ENCODE results near the gene ANGPTL8.

The ANGPTL8 gene

DNA sequence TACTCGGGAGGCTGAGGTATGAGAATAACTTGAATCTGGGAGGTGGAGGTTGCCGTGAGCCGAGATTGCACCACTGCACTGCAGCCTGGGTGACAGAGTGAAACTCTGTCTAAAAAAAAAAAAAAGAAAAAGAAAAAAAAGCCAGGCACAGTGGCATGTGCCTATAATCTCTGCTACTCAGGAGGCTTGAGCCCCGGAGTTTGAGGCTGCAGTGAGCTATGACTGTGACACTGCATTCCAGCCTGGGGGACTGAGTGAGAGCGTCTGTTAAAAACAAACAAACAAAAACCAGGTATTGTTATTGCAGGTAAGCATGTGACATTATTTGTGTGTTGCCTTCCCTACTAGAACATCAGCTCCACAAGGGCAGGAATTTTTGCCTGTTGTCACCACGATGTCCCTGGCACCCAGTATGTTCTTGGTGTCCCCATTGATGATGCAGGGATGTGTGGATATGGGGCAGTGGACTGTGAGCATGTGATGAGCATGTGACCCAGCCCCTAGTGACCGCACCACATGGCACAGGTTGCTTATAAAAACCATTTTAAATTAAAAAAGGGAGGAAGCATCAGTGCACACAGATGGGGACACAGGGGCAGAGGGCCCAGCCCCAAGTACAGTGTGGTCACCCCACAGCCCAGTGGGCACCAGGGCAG, 40.5 kb upstream of the ANGPTL8 start:
- DNase-seq = no peak
- TF ChIP-seq POLR2A (IDR thresholded peaks at IDR 0.05; ENCODE audit: low read length) (no peak), GATA1 (IDR thresholded peaks at IDR 0.05; ENCODE audit: low read depth, low read length) (no peak)

DNA sequence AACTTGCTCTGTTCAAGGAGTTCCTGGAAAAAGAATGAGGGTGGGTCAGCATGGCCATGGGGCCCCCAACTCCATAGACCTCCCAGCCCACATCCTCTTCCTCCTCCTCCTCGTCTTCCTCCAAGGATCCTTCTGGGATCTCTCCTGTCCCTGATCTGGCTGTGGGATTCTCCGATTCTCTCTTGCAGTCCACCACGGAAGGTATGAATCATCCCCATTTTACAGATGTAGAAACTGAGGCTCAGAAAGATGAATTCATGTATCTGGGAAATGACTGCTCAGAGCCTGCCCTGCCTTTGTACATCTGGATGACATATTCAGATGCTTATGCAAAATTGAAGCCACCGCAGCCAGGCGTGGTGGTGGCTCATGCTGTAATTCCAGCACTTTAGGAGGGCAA, 39.9 kb upstream of the ANGPTL8 start:
- TF ChIP-seq POLR2A (IDR thresholded peaks at IDR 0.05; ENCODE audit: low read length) (no peak), GATA1 (IDR thresholded peaks at IDR 0.05; ENCODE audit: low read depth, low read length) (no peak)
- DNase-seq = no peak

DNA sequence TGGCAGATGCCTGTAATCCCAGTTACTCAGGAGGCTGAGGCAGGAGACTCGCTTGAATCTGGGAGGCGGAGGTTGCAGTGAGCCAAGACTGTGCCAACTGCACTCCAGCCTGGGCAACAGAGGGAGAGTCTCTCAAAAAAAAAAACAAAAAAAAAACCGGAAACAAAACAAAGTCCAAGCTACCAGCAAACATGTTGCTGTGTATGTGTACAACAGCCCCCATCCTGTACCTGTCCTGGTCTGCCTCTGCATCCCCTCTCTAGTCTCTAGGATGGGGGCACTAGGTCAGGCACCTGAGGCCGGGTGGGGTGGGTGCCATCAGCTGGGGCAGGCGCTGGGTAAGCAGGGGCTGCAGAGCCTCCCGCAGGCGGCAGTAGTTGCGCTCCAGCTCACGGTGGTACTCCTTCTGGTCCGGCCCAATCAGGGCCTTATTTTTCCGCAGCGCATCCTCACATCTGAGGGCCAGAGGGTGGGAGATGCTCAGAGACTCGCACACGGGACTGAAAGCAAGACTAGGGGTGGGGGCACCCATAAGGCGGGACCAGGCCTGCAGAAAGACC, 39.3 kb upstream of the ANGPTL8 start:
- no peak for TF ChIP-seq GATA1 (IDR thresholded peaks at IDR 0.05; ENCODE audit: low read depth, low read length)
- no peak for TF ChIP-seq POLR2A (IDR thresholded peaks at IDR 0.05; ENCODE audit: low read length)
- DNase-seq = no peak

DNA sequence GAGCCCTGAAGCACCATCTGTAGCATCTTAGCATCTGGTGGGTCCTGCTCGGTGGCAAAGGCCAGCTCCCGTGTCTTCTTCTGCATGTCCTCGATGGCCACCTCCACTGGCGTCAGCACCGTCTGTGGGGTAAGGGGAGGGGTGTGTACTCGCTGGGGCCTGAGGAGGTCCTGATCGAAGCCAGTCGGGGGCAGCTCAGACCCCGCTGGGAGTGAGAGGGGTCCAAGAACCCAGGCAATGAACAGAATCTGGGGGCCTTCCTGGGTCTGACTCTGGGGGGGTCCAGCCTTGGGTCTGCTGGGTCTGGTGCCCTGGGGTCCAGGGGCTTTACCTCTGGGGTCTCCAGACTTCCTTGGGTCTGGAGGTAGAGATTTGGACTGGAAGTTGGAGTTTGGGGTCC, 38.5 kb upstream of the ANGPTL8 start:
- TF ChIP-seq GATA1 (IDR thresholded peaks at IDR 0.05; ENCODE audit: low read depth, low read length) (no peak), POLR2A (IDR thresholded peaks at IDR 0.05; ENCODE audit: low read length) (no peak)
- no peak for DNase-seq

DNA sequence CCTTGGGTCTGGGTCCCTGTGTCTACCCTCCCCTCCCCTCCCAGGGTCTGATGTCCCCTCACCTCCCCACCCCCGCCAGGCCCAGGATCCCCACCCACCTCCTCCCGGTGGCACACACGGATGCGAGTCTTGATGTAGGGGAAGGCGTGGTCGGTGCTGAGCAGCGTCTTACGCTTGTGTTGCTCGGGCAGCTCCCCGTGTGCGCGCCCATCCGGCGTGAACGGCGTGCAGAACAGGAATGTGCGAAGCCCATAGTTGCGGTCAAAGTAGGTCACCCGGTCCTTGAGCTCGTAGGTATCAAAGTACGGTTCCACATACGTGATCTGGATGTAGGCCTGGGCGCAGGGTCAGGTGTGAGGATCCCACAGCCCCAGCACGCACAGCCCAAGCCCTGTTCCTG, 37.6 kb upstream of the ANGPTL8 start:
- DNase-seq = no peak
- TF ChIP-seq POLR2A (IDR thresholded peaks at IDR 0.05; ENCODE audit: low read length) = no peak
- no peak for TF ChIP-seq GATA1 (IDR thresholded peaks at IDR 0.05; ENCODE audit: low read depth, low read length)

DNA sequence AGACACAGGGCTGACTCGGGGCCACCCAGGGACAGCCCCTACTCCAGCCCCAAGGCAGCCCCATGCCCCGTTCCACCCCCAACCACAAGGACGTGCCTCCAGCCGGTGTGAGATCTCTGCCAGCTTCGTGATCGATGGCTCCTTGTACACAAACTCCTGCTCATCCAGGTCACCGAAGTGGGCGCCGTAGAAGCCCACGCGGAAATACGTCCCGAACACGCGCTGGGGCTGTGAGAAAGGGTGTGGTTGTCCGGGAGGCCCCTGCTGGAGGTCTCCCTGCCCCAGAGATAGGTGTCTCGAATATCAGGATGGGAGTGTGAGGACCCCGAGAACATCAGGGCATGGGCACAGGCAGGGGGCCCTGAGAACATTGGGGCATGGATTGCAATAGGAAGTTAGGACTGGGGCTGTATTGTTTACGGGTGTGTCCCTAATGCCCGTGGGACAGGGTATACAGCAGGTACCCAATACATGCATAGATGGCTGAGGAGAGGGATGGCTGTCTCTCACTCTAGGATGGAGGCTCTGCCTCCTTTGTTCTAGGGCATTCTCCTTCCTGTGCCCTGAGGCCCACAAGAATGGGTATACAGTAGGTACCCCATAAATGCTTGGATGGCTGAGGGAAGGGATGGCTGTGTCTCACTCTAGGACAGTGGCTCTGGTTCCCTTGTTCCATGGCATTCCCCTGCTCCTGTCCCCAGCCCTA, 36.8 kb upstream of the ANGPTL8 start:
- TF ChIP-seq GATA1 (IDR thresholded peaks at IDR 0.05; ENCODE audit: low read depth, low read length) = no peak
- no peak for TF ChIP-seq POLR2A (IDR thresholded peaks at IDR 0.05; ENCODE audit: low read length)
- no peak for DNase-seq

DNA sequence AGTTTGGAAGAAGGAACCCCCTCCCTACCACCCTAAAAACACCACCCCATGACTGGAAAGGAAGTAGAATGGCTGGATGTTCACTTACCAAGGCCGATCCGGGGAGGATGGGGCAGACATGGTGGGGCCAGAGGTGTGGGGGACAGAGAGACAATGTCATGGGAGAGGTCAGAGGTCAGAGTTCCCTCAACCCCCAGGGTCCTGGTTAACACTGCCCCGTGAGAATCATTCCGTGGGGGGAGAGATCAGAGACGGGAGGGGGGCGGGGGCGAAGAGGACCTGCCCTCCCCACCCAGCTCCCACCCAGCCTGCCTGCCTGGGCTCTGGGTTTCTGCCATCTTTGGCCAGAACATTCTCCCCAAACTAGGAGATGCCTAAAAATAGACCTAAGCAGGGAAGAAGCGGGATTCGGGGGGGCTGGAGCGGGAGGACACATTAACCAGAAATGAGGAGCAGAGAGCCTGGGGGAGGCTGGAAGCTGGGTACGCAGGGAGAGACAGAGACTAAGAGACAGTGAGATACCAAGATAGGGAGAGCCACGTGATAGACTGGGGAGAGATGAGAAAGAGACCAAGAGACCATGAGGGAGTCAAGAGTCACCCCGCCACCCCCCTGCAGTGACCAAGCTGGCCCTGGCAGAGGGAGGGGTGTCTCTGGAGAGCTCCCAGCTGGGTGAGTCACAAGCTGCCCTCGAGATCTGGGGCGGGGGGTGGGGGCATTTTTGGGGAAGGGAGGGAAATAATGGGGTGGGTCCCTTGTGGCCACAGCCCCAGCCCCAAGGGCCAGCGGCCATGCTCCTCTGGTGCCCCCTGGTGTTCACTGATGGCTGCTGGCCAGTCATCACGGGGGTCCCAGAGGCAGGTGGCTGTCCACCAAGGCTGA, 36.0 kb upstream of the ANGPTL8 start:
- no peak for TF ChIP-seq GATA1 (IDR thresholded peaks at IDR 0.05; ENCODE audit: low read depth, low read length)
- TF ChIP-seq POLR2A (IDR thresholded peaks at IDR 0.05; ENCODE audit: low read length) = no peak
- DNase-seq = peak; percentile 66 to 73

DNA sequence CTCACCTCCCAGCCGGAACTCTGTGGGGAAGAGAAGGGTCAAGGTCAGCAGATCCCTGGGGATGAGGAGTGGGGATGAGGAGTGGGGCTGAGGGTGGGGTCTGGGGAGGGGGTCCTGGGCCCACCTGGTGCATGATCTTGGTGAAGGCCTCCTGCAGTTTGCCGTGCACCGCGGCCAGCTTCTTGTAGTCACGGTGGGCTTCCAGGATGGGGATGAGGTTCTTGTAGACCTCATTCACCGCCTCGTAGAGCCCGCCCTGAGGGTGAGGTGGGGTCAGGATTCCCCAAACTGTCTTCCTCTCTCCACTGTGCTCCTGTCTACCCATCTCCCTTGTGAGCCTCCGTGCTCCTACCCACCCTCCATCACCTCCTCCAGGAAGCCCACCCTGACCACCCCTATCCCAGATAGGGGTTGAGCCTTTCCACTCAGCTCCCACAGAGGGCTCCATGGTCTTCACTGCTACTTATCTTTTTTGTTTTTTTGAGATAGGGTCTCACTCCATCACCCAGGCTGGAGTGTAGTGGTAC, 35.3 kb upstream of the ANGPTL8 start:
- DNase-seq = no peak
- TF ChIP-seq POLR2A (IDR thresholded peaks at IDR 0.05; ENCODE audit: low read length) (no peak), GATA1 (IDR thresholded peaks at IDR 0.05; ENCODE audit: low read depth, low read length) (no peak)

DNA sequence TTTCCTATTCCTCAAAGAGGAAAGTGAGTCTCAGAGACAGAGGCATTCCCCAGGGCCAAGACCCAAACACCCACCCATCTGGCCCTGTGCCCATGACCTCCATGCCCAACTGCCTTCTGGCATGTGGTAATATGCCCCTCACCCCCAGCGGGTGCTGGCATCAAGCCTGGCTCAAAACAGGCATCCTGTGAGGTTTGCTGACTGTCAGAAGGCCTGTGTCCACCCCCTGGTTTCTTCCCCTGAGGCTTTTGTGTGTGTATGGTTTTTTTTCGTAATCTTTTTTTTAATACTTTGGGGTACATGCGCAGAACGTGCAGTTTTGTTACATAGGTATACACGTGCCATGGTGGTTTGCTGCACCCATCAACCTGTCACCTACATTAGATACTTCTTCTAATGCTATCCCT, 34.5 kb upstream of the ANGPTL8 start:
- no peak for TF ChIP-seq POLR2A (IDR thresholded peaks at IDR 0.05; ENCODE audit: low read length)
- no peak for TF ChIP-seq GATA1 (IDR thresholded peaks at IDR 0.05; ENCODE audit: low read depth, low read length)
- DNase-seq = no peak

DNA sequence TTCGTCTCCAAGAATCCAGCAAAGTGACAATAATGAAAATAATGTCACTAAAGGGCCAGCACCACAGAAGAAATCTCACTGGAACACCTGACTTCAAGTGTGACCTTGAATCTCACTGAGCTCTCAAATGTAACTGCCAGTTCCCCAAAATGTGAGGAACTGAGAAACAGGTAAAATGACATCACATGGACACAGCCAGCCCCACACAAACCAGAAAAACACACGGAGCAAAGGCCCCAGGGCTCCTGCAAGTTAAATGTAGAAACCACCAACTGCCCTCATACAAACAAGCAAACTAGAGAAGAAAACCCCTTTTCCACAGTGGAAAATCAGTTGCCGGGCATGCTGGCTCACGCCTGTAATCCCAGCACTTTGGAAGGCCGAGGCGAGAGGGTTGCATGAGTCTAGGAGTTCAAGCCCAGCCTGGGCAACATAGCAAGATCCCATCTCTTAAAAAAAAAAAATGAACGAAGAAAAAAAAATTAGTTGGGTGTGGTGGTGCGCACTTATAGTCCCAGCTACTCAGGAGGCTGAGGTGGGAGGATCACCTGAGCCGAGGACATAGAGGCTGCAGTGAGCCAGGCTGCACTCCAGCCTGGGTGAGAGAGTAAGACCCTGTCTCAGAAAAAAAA, 33.4 kb upstream of the ANGPTL8 start:
- DNase-seq = no peak
- TF ChIP-seq GATA1 (IDR thresholded peaks at IDR 0.05; ENCODE audit: low read depth, low read length) (no peak), POLR2A (IDR thresholded peaks at IDR 0.05; ENCODE audit: low read length) (no peak)

DNA sequence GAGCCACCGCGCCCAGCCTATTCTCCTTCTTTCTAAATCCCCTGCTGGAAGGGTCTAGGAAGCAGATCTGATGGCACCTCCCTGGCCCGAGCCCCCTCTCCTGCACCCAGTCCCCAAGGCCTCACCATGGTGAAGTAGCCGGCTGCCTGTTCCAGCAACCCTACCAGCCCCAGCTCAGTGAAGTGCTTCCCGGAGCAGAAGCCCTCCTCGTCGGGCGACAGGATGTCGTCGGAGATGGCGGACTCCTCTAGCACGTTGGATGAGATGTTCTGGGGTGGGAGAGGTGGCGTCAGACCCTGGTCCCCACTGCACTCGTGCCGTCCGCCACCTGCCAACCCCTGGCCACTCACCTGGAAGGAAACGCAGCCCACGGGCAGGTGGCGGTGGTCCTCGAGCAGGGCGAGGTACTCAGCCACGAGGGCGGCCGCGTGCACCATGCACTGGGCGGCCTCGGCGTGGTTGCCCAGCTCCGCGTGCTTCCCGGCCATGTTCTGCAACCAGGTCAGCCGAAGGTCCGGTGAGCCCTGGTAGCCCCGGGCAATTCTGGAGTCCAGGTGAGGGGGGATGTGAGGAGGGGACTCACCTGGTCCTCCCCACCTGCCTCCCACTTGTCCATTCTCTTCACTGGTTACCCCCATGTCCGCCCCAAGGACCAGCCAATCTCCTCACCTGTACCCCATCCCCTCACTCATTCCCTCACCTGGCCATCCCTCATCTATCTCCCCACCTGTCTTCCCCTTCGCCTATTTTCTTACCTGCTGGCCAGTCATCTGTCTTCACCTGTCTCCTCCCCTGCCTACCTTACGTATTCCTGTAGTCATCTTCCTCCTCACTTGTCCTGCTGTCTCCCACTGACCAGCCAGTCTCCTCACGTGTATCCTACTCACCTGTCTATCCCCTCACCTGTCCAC, 30.6 kb upstream of the ANGPTL8 start:
- DNase-seq = peak in 1 of 2 experiments; percentile 65
- TF ChIP-seq POLR2A (IDR thresholded peaks at IDR 0.05; ENCODE audit: low read length) (no peak), GATA1 (IDR thresholded peaks at IDR 0.05; ENCODE audit: low read depth, low read length) (no peak)

DNA sequence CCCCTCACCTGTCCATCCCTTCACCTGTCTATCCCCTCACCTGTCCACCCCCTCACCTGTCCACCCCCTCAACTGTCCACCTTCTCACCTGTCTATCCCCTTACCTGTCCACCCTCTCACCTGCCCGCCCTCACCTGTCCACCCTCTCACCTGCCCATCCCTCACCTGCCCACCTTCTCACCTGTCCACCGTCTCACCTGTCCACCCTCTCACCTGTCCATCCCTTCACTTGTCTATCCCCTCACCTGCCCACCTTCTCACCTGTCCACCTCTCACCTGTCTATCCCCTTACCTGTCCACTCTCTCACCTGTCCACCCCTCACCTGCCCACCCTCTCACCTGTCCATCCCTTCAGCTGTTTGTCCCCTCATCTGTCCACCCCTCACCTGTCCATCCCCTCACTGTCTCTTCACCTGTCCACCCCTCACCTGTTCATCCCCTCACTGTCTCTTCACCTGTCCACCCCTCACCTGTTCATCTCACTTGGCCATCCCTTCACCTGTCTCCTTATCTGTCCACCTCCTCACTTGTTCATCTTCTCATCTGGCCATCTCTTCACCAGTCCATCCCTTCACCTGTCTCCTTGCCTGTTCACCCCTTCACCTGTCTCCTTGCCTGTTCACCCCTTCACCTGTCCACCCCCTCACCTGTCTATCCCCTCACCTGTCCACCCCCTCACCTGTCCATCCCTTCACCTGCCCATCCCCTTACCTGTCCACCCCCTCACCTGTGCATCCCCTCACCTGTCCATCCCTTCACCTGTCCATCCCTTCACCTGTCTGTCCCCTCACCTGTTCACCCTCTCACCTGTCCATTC, 29.4 kb upstream of the ANGPTL8 start:
- peak in 1 of 2 experiments; percentile 76 for DNase-seq

More for the DNA sequence above, 29.4 kb upstream of the ANGPTL8 start:
- TF ChIP-seq POLR2A (IDR thresholded peaks at IDR 0.05; ENCODE audit: low read length) = no peak
- TF ChIP-seq GATA1 (IDR thresholded peaks at IDR 0.05; ENCODE audit: low read depth, low read length) = no peak
